GM19099 (cell line): Measurements from ENCODE around the gene PRMT1.
A peak's percentile ranks its signal among the peaks of the same experiment; 100 is the strongest.

Experiments
- POLR2A ChIP-seq: IDR thresholded peaks from 3 replicates; pipeline ENCODE4 v1.6.1; 2011; ENCODE audit warnings: low read depth; ENCODE audit not compliant: insufficient read length; ENCODE audit errors: extremely low read depth

The PRMT1 gene

DNA sequence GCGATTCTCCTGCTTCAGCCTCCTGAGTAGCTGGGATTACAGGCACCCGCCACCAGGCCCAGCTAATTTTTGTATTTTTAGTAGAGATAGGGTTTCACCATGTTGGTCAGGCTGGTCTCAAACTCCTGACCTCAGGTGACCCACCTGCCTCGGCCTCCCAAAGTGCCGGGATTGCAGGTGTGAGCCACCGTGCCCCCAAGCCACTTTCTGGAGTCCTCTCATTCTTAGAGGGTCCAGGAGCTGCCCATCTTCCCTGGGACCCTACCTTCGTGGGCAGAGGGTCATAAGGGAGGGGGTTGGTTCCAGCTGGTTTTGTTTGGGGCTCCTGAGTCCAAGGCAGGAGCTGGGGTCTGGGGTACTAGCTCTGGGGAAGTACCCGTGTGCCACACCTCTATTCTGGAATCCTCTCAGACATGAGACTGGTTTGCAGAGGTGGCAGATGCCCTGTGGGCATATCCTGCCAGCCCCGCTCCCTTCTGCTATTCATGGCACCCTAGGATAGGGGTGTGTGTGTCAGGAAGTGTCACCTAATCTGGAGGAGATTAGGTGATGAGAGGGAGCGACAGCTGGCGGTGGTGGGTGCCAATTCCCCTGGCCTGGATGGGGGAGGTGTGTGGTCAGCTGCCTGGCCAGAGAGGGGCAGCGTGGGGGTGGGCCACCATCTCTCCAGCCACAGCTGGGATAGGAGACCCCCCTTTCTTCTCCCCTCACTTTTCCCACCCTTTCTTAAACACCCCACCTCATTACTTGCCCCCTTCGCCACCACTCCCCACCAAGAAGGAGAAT lies 2.1 kb downstream of the PRMT1 start:
- no peak for TF ChIP-seq POLR2A

DNA sequence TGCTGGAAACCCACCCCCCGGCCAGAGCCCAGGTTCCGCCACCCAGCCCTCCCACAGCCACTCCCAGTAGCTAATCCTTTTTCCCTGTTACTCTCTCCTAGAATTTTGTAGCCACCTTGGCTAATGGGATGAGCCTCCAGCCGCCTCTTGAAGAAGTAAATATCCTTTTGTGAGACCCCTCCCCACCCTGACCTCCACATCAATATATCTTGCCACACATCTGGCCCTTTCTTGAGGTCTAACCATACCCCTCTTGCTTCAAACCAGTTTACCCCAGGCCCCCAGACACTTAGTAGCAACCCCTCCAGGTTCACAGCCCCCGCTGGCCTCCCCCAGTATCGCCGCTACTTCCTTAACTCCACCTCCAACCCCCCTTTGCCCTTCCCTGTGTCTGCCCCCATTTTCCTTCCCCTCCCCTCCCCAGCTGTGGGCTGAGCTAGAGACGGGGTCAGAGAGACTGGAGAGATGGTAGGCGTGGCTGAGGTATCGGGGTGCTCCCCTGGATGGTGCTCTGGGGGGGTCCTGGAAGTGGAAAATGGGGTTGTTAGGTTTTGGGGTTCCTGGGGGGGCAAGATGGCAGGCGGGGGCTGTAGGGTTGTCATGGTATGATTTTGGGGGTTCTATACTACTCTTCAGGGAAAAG lies 2.8 kb downstream of the PRMT1 start:
- no peak for TF ChIP-seq POLR2A

DNA sequence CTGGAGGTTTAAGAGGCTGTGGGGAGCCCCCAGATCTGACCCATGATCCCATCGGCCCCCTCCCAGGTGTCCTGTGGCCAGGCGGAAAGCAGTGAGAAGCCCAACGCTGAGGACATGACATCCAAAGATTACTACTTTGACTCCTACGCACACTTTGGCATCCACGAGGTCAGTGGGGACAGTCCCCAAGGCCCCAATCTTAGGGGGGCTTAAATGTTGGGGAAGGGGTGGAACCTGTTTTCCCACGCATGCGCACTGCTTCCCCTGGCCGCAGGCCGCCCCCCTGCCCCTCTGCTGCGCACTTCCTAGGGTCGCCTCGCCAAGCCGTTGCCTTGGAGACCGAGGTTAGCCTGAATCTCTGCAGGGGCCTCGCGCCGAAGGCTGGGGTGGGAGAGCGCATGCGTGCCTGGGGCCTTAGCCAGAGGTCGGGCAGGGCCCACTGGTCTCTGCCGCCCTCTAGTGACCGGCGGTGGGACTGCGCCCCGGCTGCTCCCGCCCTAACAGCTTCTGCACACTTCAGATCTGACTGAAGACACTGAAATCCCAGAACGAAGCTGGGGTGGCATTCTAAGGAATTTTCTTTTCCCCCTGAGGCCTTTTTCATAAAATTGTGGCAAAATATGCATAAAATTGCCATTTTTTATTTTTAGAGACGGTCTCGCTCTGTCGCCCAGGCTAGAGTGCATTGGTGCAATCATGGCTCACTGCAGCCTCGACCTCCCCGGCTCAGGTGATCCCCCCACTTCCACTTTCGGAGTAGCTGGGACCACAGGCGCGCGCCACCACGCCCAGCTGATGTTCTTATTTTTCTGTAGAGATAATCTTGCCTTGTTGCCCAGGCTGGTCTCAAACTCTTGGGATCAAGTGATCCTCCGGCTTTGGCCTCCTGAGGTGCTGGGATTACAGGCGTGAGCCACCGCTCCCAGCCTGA lies 3.6 kb downstream of the PRMT1 start:
- TF ChIP-seq POLR2A: no peak

DNA sequence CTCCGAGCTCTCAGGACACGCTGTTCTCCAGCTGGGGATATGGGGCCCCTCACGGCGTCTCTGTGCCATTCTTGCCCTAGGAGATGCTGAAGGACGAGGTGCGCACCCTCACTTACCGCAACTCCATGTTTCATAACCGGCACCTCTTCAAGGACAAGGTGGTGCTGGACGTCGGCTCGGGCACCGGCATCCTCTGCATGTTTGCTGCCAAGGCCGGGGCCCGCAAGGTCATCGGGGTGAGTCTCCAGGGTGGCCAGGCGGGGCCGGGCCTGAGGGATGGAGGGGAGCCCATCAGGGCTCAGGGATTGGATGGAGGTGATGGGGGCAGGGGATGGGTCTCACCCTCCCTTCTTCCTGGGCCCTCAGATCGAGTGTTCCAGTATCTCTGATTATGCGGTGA lies 4.8 kb downstream of the PRMT1 start:
- TF ChIP-seq POLR2A: no peak

DNA sequence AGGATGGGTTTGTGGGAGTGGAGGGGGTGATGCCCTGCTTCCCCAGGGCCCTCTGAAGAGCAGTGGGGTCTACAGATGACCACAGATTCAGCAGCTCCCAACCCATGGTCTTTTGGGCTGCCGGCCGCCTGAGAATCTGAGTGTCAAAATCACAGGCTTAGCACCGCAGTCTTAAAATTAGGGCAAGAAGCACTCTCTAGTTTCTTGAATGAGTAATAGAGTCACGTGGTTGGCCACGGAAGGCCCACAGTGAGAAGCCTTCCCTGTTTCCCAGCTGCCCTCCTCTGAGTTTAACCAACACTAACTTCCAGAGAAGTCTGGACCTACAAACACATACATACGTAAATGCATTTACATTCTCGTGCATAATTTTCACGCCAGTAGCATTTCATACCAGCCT lies 5.2 kb downstream of the PRMT1 start:
- no peak for TF ChIP-seq POLR2A

DNA sequence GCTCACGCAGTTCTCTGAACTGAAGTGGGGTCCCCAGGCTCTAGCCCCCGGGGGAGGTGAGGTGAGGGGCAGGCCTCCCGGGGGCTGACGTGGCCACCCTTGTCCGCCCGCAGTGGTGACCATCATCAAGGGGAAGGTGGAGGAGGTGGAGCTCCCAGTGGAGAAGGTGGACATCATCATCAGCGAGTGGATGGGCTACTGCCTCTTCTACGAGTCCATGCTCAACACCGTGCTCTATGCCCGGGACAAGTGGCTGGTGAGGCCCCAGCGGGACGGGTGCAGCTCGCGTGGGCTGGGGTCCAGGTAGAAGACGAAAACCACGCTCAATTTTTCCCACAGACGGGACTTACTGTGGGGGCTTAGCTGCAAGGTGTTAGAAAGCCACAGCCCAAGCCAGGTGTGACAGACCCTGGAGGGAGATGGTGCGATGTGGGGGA lies 6.8 kb downstream of the PRMT1 start:
- TF ChIP-seq POLR2A: no peak

DNA sequence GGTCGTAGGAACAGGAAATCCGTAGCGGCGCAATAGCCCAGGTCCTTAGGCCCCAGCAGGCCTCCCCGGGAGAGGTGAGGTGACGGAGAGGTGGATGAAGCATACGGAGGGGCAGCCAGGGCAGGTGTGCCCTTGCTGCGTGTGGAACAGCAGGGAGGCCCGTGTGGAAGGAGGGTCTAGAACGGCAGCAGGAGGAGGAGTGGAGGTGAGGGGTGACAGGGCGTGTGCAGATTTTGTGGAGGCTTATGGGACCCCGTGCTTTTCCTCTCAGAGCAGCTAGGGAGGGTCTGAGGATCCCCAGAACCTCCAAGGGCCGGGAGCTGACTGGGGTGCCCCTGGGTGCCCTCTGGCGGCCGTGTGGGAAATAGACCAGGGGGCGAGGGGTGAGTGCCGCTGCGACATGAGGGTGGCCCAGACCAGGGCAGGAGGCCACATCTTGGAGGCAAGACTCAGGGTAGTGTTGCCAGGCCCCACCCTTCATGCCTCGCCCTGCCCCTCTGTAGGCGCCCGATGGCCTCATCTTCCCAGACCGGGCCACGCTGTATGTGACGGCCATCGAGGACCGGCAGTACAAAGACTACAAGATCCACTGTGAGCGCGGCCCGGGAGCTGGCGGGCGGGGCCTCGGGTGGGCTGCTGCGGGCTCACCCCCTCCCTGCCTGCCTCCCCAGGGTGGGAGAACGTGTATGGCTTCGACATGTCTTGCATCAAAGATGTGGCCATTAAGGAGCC lies 7.3 kb downstream of the PRMT1 start:
- peak; percentile 15 for TF ChIP-seq POLR2A

DNA sequence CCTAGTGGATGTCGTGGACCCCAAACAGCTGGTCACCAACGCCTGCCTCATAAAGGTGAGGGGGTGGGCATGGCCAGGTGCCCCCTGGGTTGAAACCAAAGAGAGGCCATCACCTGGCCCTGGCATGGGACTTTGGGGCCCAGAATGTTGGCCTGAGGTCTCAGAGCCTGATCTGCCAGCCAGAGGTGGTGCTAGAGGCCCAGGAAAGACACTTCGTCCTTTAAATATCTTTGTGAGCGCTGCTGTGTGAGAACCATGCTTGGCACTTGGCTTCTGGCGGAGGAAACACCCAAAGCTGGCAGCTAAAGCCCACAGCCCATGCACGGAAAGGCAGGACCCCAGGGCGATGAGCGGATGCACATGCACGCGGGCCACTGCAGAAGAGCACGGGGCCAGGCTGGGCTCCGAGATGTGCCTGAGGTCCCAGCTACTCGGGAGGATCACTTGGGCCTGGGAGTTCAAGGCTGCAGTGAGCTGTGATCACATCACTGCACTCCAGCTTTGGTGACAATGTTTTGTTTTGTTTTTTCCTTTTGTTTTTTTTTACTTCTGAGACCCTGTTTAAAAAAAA lies 8.0 kb downstream of the PRMT1 start:
- TF ChIP-seq POLR2A: peak; percentile 1

DNA sequence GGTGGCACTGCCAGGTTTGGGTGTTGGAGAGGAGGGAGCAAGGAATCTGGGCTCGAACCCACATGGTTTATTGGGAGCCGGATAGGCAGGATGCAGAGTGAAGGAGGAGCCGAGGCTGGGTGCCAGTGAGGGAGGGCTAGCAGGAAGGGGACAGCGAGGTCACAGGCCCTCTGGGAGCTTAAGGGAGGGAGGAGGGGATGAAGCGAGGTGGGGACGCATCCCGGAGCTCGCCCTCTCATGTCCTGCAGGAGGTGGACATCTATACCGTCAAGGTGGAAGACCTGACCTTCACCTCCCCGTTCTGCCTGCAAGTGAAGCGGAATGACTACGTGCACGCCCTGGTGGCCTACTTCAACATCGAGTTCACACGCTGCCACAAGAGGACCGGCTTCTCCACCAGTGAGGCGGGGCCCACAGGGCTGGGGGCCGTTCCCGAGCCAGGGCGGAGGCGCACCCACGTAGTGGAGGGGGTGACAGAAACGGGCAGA lies 8.8 kb downstream of the PRMT1 start:
- TF ChIP-seq POLR2A: no peak

DNA sequence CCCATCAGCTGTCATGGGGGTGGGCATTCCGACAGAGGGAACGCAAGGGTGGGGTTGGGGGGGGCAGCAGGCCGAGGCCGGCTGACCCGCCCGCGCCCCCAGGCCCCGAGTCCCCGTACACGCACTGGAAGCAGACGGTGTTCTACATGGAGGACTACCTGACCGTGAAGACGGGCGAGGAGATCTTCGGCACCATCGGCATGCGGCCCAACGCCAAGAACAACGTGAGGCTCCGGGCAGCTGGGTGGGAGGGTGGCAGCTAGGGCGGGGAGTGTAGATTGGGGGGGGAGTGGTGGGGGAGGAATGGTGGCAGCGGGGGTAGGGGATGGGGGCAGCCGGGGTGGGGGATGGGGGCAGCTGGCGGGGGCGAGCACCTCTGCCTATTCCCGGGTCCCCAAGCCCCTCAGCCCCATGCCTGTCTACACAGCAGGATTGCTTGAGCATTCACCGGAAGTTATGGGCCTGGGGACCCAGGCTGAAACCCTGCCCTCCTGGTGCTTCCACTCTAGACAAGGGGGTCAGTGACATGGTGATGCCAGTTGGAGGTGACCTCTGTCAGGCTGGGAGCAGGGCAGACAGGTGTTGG lies 9.5 kb downstream of the PRMT1 start:
- TF ChIP-seq POLR2A: no peak

DNA sequence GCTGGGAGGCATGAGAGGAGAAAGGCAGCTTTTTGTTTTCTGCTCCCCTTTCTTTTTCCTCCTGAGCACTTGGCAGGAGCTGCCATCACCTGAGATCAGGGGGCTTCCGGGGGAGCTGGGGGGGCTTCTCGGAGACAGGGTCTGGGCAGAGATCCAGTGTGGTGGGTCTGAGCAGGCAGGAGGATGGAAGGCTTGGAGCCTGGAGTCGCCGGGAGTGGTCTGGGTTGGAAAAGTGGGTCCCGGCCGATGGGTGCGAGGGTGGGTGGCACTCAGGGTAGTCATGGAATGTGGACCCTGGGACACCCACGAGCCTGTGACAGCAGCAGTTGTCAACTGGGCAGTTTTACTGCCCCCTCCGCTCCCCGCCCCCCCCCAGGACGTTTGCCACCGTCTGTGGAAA lies 10.1 kb downstream of the PRMT1 start:
- no peak for TF ChIP-seq POLR2A

DNA sequence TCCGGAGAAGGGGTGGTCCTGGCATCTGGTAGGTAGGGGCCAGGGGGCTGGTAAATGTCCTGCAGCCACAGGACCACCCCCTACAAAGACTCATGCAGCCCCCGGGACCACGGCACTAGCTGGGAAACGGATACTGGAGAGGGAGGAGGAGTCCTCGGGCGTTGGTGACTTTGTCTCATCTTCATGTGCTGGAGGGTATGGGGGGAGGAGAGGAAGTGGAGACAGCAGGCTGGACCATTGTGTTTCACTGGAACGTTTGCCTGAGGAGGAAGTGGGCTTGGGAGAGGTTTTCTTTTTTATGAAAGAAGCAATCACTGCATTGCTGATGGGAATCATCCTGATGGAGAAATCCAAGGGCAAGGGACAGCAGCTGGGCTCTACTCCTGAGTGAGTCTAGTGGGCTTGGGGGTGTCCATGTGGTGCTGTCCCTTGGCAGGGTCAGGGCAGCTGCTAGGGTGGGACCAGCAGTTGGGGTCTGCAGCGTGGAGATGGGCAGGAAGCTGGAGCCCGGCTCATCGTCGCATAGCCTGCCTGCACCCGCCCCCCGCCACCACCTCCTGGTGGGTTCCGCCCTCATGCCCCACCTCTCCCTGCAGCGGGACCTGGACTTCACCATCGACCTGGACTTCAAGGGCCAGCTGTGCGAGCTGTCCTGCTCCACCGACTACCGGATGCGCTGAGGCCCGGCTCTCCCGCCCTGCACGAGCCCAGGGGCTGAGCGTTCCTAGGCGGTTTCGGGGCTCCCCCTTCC lies 10.7 kb downstream of the PRMT1 start:
- peak; percentile 3 for TF ChIP-seq POLR2A

DNA sequence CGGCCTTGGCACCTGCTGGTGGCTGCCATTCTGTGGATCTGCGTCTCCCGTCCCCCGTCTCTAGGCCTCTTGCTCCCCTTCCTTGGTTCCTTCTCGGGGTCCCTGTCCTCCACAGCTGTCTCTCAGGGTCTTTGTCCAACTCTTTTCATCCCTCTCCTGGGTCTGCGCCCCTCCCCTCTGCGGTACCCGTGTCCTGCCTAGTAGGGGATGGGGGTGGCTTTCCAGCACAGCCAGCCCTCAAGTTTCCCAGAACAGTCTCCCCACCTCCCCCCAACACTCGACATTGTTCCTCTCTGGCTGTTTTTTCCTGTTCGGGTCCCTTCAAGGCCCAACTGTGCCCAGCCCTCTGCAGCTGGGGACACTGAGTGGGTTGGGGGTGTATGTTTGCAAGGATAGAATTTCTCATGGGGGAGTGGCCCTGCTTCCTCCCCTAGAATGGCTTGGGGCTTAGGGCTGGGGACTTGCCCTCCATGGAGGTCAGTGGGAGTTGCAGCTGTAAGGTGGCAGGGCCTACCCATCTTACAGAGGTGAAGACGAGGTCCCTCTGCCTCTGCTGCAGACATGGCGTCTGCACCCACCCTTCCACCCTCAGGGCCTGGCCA lies 11.6 kb downstream of the PRMT1 start:
- TF ChIP-seq POLR2A: peak; percentile 6
